OCI-LY7 (cell line): ENCODE data around the gene KCMF1. TPM values are rescaled to one million over a fixed set of nuclear protein-coding genes. Genes with fewer than 3 reads are reported as not detected.

Source experiments
- BruUV-seq: library from RNA; stranded (reverse); fragments of 400-500 nt; replicated peaks from 2 replicates; lab custom pipeline; 2021; lab: Mats Ljungman, UMichigan
- CTCF ChIA-PET: fragments of 300-600 bp; sonication (Branson Sonifier 250); formaldehyde crosslinking; loops from one replicate; lab custom pipeline; 2022; ENCODE audit warnings: antibody characterized with exemption; ENCODE audit not compliant: unreplicated experiment; lab: Charles Lee
- POLR2A ChIA-PET: fragments of 300-600 bp; sonication (Branson Sonifier 250); formaldehyde crosslinking; loops from one replicate; lab custom pipeline; 2022; ENCODE audit warnings: antibody characterized with exemption; lab: Charles Lee
- DNase-seq: peaks from one replicate; pipeline ENCODE4 v3.0.0-alpha.2; 2015; ENCODE audit warnings: low spot score
- H2AFZ ChIP-seq: fragments of 200-600 bp; sonication (generic), shearing (Covaris generic); 2 replicates; pipeline ENCODE4 v1.6.1; 2014; ENCODE audit warnings: mild to moderate bottlenecking, antibody characterized with exemption, low read length, moderate library complexity
- H3K27ac ChIP-seq: fragments of 200-600 bp; sonication (generic); 2 replicates; pipeline ENCODE4 v1.5.1; 2014; ENCODE audit warnings: mixed run types, low read depth, mild to moderate bottlenecking, moderate library complexity, low read length, inconsistent platforms; ENCODE audit not compliant: poor library complexity, severe bottlenecking
- H3K36me3 ChIP-seq: fragments of 200-600 bp; sonication (generic); 2 replicates; pipeline ENCODE4 v1.6.1; 2014; ENCODE audit warnings: mild to moderate bottlenecking, antibody characterized with exemption, low read length, moderate library complexity, mixed read lengths; ENCODE audit not compliant: insufficient read depth
- H3K4me1 ChIP-seq: fragments of 200-600 bp; sonication (generic); 2 replicates; pipeline ENCODE4 v1.5.1; 2014; ENCODE audit warnings: mild to moderate bottlenecking, low read length; ENCODE audit not compliant: insufficient read depth, poor library complexity, severe bottlenecking
- H3K4me2 ChIP-seq: fragments of 200-600 bp; sonication (generic); 2 replicates; pipeline ENCODE4 v1.6.1; 2014; ENCODE audit warnings: mild to moderate bottlenecking, low read length
- H3K4me3 ChIP-seq: fragments of 200-600 bp; sonication (generic); 2 replicates; pipeline ENCODE4 v1.5.1; 2014; ENCODE audit warnings: mild to moderate bottlenecking, low read depth, low read length; ENCODE audit not compliant: poor library complexity, severe bottlenecking
- H3K79me2 ChIP-seq: fragments of 200-600 bp; sonication (generic); 2 replicates; pipeline ENCODE4 v1.6.1; 2016; ENCODE audit warnings: low read depth, mild to moderate bottlenecking, low read length, moderate library complexity, mixed read lengths; ENCODE audit not compliant: insufficient read depth
- H3K9me2 ChIP-seq: fragments of 200-600 bp; sonication (generic); 2 replicates; pipeline ENCODE4 v1.6.1; 2016; ENCODE audit warnings: mild to moderate bottlenecking, low read length, mixed read lengths; ENCODE audit not compliant: insufficient read depth
- H3K9me3 ChIP-seq: fragments of 200-600 bp; sonication (generic); 2 replicates; pipeline ENCODE4 v1.6.1; 2014; ENCODE audit warnings: mild to moderate bottlenecking, mixed run types, low read length, mixed read lengths
- H4K20me1 ChIP-seq: fragments of 200-600 bp; sonication (generic); 2 replicates; pipeline ENCODE4 v1.6.1; 2014; ENCODE audit warnings: mild to moderate bottlenecking, antibody characterized with exemption, low read length, moderate library complexity, mixed read lengths; ENCODE audit not compliant: insufficient read depth
- CTCF ChIP-seq: fragments of 200-600 bp; sonication (generic); conservative IDR thresholded peaks from 2 replicates; pipeline ENCODE4 v1.5.1; 2014; ENCODE audit warnings: mild to moderate bottlenecking, antibody characterized with exemption, low read length, moderate library complexity, mixed read lengths
- EZH2phosphoT487 ChIP-seq: fragments of 200-600 bp; sonication (generic); IDR thresholded peaks from 2 replicates; pipeline ENCODE4 v1.6.1; 2018; ENCODE audit warnings: low read depth, borderline replicate concordance, mild to moderate bottlenecking, mixed run types, antibody characterized with exemption, low read length, moderate library complexity, mixed read lengths
- intact Hi-C: fragments of 100-400 bp; cut with micrococcal nuclease; formaldehyde crosslinking; loops from one replicate; pipeline ENCODE4 v1.10.0; 2022; ENCODE audit not compliant: unreplicated experiment
- total RNA-seq, 2 experiments: library from RNA; depleted of rRNA in 1 of 2; stranded (reverse); fragments of >200 nt in 1 of 2; shearing (Covaris generic) in 1 of 2; gene quantifications; 2 replicates each; pipeline ENCODE4 v1.2.3, GENCODE V29; 2014 to 2022

The KCMF1 gene
- total RNA-seq, 2 experiments from 2014 or later = 42.2 to 95.1 TPM

DNA sequence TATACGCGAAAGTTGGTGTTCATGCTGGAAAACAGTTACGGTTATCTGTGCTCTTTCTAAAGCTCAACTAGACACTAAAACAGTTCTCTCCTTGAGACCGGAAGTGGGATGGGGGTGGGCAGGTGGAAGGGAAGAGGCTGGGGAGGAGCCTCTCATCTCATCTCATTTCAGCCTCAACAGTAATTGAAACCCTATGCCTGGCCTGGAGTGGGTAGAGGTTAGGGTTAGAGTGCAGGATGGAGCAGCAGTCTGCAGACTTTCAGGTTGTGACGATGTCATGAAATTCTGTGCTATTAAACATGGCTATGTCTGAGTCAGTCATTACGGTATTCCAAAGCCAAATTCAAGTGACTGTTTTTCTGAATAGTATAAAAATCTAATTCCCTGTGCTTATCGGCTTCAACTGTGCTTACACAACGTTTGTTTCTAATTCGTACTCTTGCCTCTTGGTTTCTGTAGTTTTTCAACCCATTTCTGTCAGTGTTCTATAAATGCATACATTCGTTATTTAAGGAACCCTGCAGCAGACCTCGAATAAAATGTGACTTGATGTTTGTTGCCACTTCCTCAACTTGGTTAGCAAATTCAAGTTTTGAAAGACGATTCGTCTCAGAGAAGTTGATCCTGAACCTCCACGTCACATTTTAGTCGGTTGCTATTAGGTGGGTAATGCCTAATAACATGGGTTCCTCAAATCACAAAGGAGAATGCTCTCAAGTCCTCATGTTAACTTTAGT is 86.4 kb downstream of the KCMF1 start:
- Histone ChIP-seq H3K4me2 (no peak overlapping the region), H3K36me3 (peaks cover 27% of the 10 kb centered on the region), H3K79me2 (no peaks in the 10 kb centered on the region), H3K4me1 (no peaks in the 10 kb centered on the region), H3K27ac (no peak overlapping the region), H3K9me3 (no peaks in the 10 kb centered on the region), H3K4me3 (no peak overlapping the region), H4K20me1 (no peaks in the 10 kb centered on the region), H3K9me2 (no peaks in the 10 kb centered on the region), H2AFZ (no peak overlapping the region)
- no peak for TF ChIP-seq CTCF
- no peak for TF ChIP-seq EZH2phosphoT487
- ChIA-PET CTCF (interaction anchor here (0.6 kb wide), 1 partner anchor 65 kb away, joined by 4 read pairs; no protein-coding TSS in a partner anchor), POLR2A (no interaction called here)
- no peak for DNase-seq
- no TSS peak for BruUV-seq
- intact Hi-C loops = no loop called here

GRCh38 chr2:85061896-85062295 is 90.9 kb downstream of the KCMF1 start:
- no peaks in the 10 kb centered on the region for H3K4me1 ChIP-seq
- POLR2A ChIA-PET = no interaction called here
- H3K4me3 ChIP-seq = no peak overlapping the region
- H3K9me2 ChIP-seq = no peaks in the 10 kb centered on the region
- CTCF ChIA-PET = no interaction called here
- no peak overlapping the region for H2AFZ ChIP-seq
- intact Hi-C loops = no loop called here
- no peak for DNase-seq
- no peaks in the 10 kb centered on the region for H3K9me3 ChIP-seq
- no peak for TF ChIP-seq CTCF
- TF ChIP-seq EZH2phosphoT487 = no peak
- no peaks in the 10 kb centered on the region for H4K20me1 ChIP-seq
- no peaks in the 10 kb centered on the region for H3K79me2 ChIP-seq
- no peak overlapping the region for H3K27ac ChIP-seq
- no peaks in the 10 kb centered on the region for H3K36me3 ChIP-seq
- H3K4me2 ChIP-seq = no peak overlapping the region
- no TSS peak for BruUV-seq

DNA sequence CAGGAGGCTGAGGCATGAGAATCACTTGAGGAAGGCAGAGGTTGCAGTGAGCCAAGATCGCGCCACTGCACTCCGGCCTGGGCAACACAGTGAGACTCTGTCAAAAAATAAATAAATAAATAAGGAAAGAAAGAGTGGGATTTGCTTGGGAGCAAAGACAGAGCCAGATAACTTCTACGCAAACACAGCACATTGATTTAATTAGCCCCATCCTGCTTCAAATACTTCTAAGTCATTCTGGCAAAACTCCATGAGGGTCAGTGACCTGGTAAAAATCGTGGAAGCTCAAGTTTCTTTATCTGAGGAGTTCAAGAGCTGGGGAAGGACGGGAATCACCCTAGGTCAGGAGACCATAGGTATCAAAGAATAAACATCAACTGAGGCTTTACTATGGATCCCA is 91.6 kb downstream of the KCMF1 start:
- intact Hi-C loops = no loop called here
- H3K4me2 ChIP-seq = no peak overlapping the region
- ChIA-PET POLR2A (interaction anchor here (0.8 kb wide), 1 partner anchor 9 kb away, joined by 3 read pairs; no protein-coding TSS in a partner anchor), CTCF (no interaction called here)
- H2AFZ ChIP-seq = no peak overlapping the region
- H4K20me1 ChIP-seq = no peaks in the 10 kb centered on the region
- no peak for TF ChIP-seq EZH2phosphoT487
- no peak for TF ChIP-seq CTCF
- H3K9me3 ChIP-seq = no peaks in the 10 kb centered on the region
- no peaks in the 10 kb centered on the region for H3K36me3 ChIP-seq
- no peaks in the 10 kb centered on the region for H3K9me2 ChIP-seq
- H3K4me3 ChIP-seq = no peak overlapping the region
- H3K79me2 ChIP-seq = no peaks in the 10 kb centered on the region
- DNase-seq = no peak
- H3K27ac ChIP-seq = no peak overlapping the region
- H3K4me1 ChIP-seq = no peaks in the 10 kb centered on the region
- BruUV-seq = no TSS peak
